GM12878 (cell line): Measurements from ENCODE around the gene ANK2. TPM values are rescaled to one million over a fixed set of nuclear protein-coding genes. Genes with fewer than 3 reads are reported as not detected.
A peak's percentile ranks its signal among the peaks of the same experiment; 100 is the strongest.

Source experiments
- ATAC-seq: fragments of 200-7000 bp; cut with Tn5 transposase; 3 replicates; pipeline ENCODE4 v1.9.1; 2020; ENCODE audit warnings: mild to moderate bottlenecking, moderate library complexity
- BruUV-seq: library from RNA; stranded (reverse); fragments of 400-500 nt; replicated peaks from 2 replicates; lab custom pipeline; 2021; lab: Mats Ljungman, UMichigan
- CTCF ChIA-PET: fragments of 300-600 bp; sonication (Branson Sonifier 250); formaldehyde crosslinking; extraction: SDS; loops from one replicate; lab custom pipeline; 2021; ENCODE audit warnings: inconsistent platforms; lab: Yijun Ruan, JAX
- POLR2A ChIA-PET: fragments of 350-600 bp; formaldehyde crosslinking; extraction: SDS; loops from one replicate; lab custom pipeline; 2021; ENCODE audit warnings: inconsistent platforms; lab: Charles Lee
- RAD21 ChIA-PET: fragments of 300-600 bp; sonication (Branson Sonifier 250); formaldehyde crosslinking; loops from one replicate; lab custom pipeline; 2023; ENCODE audit warnings: antibody characterized with exemption; ENCODE audit not compliant: unreplicated experiment; lab: Charles Lee
- SMC1A ChIA-PET: fragments of 300-600 bp; sonication (Branson Sonifier 250); formaldehyde crosslinking; loops from one replicate; lab custom pipeline; 2023; ENCODE audit not compliant: unreplicated experiment, uncharacterized antibody; lab: Charles Lee
- DNase-seq: peaks from one replicate; pipeline ENCODE4 v3.0.0-alpha.2; 2011; ENCODE audit warnings: low read depth, low spot score
- FAIRE-seq: peaks from 3 replicates; lab custom pipeline; 2011; peaks lifted over from hg19 to GRCh38; lab: Jason Lieb, UNC
- H2AFZ ChIP-seq: 2 replicates; pipeline ENCODE4 v1.6.0; 2011; ENCODE audit warnings: low read depth, low read length, control low read depth; ENCODE audit not compliant: control insufficient read depth
- H3K27ac ChIP-seq: 2 replicates; pipeline ENCODE4 v1.5.1; 2011; ENCODE audit warnings: control low read depth; ENCODE audit not compliant: control insufficient read depth, insufficient read depth
- H3K27me3 ChIP-seq, 2 experiments: replicated peaks in 1 of 2; 2 replicates each; pipeline versions ENCODE4 v1.6.0 to v1.6.1; 2011; ENCODE audit warnings: low read length in 1 of 2; ENCODE audit not compliant: control insufficient read depth in 2 of 2, insufficient read depth in 2 of 2
- H3K36me3 ChIP-seq, 2 experiments: 2 replicates each; pipeline ENCODE4 v1.5.1; 2011; ENCODE audit warnings: low read length in 1 of 2; ENCODE audit not compliant: control insufficient read depth in 2 of 2, insufficient read depth in 2 of 2
- H3K4me1 ChIP-seq: 2 replicates; pipeline ENCODE4 v1.6.1; 2011; ENCODE audit warnings: mild to moderate bottlenecking, low read length, moderate library complexity, mixed read lengths; ENCODE audit not compliant: control insufficient read depth, insufficient read depth
- H3K4me2 ChIP-seq: 2 replicates; pipeline ENCODE4 v1.6.0; 2011; ENCODE audit warnings: control low read depth; ENCODE audit not compliant: control insufficient read depth, insufficient read depth
- H3K4me3 ChIP-seq: fragments of 200-600 bp; sonication (generic); 2 replicates; pipeline ENCODE4 v1.5.1; 2016
- H3K79me2 ChIP-seq: 2 replicates; pipeline ENCODE4 v1.6.0; 2011; ENCODE audit warnings: low read length; ENCODE audit not compliant: control insufficient read depth, insufficient read depth
- H3K9ac ChIP-seq: 2 replicates; pipeline ENCODE4 v1.8.0; 2011; ENCODE audit warnings: low read length, control low read depth, mixed read lengths; ENCODE audit not compliant: control insufficient read depth, insufficient read depth
- H3K9me3 ChIP-seq: replicated peaks from 3 replicates; pipeline ENCODE4 v1.5.1; 2011; ENCODE audit warnings: mild to moderate bottlenecking, low read length; ENCODE audit not compliant: control insufficient read depth, insufficient read depth
- H4K20me1 ChIP-seq: 2 replicates; pipeline ENCODE4 v1.6.0; 2011; ENCODE audit not compliant: control insufficient read depth, insufficient read depth
- ASH2L ChIP-seq: fragments of 300-600, 200-600 bp; sonication (generic); IDR thresholded peaks from 2 replicates; pipeline ENCODE4 v1.6.1; 2017; ENCODE audit warnings: low read depth, mild to moderate bottlenecking, borderline replicate concordance
- JUNB ChIP-seq: IDR thresholded peaks from 2 replicates; pipeline ENCODE4 v1.6.1; 2016; ENCODE audit warnings: antibody characterized with exemption, mild to moderate bottlenecking
- PKNOX1 ChIP-seq: fragments of 450-650 bp; IDR thresholded peaks from 2 replicates; pipeline ENCODE4 v1.6.1; 2016; ENCODE audit warnings: mild to moderate bottlenecking
- PML ChIP-seq: IDR thresholded peaks from 2 replicates; pipeline ENCODE4 v1.6.1; 2012; ENCODE audit warnings: low read length, inconsistent platforms
- REST ChIP-seq: IDR thresholded peaks from 2 replicates; pipeline ENCODE4 v1.6.1; 2012; ENCODE audit warnings: mild to moderate bottlenecking, low read depth, low read length
- SP1 ChIP-seq: IDR thresholded peaks from one replicate; pipeline ENCODE4 v1.6.1; 2011; ENCODE audit warnings: low read depth, low read length
- SPI1 ChIP-seq: IDR thresholded peaks from 2 replicates; pipeline ENCODE4 v1.6.1; 2011; ENCODE audit warnings: low read depth, mild to moderate bottlenecking, low read length, moderate library complexity, borderline replicate concordance; ENCODE audit not compliant: insufficient read depth
- TCF12 ChIP-seq: IDR thresholded peaks from 2 replicates; pipeline ENCODE4 v1.6.1; 2011; ENCODE audit warnings: low read depth, mild to moderate bottlenecking, low read length
- TCF3 ChIP-seq: IDR thresholded peaks from 2 replicates; pipeline ENCODE4 v1.6.1; 2012; ENCODE audit warnings: low read depth, mild to moderate bottlenecking, low read length, borderline replicate concordance; ENCODE audit not compliant: insufficient read depth
- WGBS: methylation state at CpG from one replicate; pipeline ENCODE4 v1.1.6; 2016; ENCODE audit warnings: low lambda C conversion rate; ENCODE audit not compliant: insufficient replicate concordance, insufficient coverage; ENCODE audit errors: missing lambda C conversion rate; 5-methylcytosine and 5-hydroxymethylcytosine counted together
- in situ Hi-C: fragments of 300-500 bp; cut with MboI; formaldehyde crosslinking; loops from 9 replicates; pipeline ENCODE4 v1.14.3; 2018; ENCODE audit warnings: mixed read lengths
- intact Hi-C: fragments of 100-400 bp; cut with micrococcal nuclease; formaldehyde crosslinking; loops from one replicate; pipeline ENCODE4 v1.14.2; 2022; ENCODE audit not compliant: unreplicated experiment
- polyA plus RNA-seq, 11 experiments: library from polyadenylated mRNA; depleted of rRNA in 4 of 11; unstranded in 6 of 11; stranded (reverse) in 5 of 11; fragments of >200 nt; fragmentation: Nextera tagmentation in 4 of 11; fragmentation: Illumina TruSeq in 1 of 11; extraction: Ambion mirVana in 4 of 11; extraction: Trizol in 1 of 11; gene quantifications; 1 replicate in 1 of 11; 2 replicates in 10 of 11; pipeline versions ENCODE4 v1.2.1 to v1.2.3, GENCODE V29; 2011 to 2016; ENCODE audit warnings: inconsistent platforms in 2 of 11, missing spikeins in 2 of 11, low read depth in 1 of 11
- total RNA-seq, 4 experiments: library from RNA; depleted of rRNA in 3 of 4; stranded (reverse); fragments of >200 nt in 3 of 4; fragmentation: Illumina TruSeq in 1 of 4; extraction: Trizol in 1 of 4; gene quantifications; 2 replicates each; pipeline versions ENCODE4 v1.2.1 to v1.2.3, GENCODE V29; 2013 to 2021
- TF ChIP-seq, protein P1 (sequence below): fragments of 450-650 bp; IDR thresholded peaks from 2 replicates; pipeline ENCODE4 v1.6.1; 2016; ENCODE audit warnings: mild to moderate bottlenecking, moderate library complexity, borderline replicate concordance
- TF ChIP-seq, protein P2 (sequence below): IDR thresholded peaks from 2 replicates; pipeline ENCODE4 v1.6.1; 2011; ENCODE audit warnings: mild to moderate bottlenecking, low read depth, low read length, moderate library complexity; ENCODE audit not compliant: insufficient replicate concordance

The ANK2 gene
- total and polyA plus RNA-seq, 10 of the 15 experiments (the other 5 are each of a cell fraction or from before 2014, with no cell fraction given): 1.6 to 13.0 (median 4.1) TPM

- CTCF ChIA-PET: interaction anchor here (0.6 to 2.3 kb wide), 14 partner anchors 9 to 1032 kb away, joined by 3 to 14 read pairs (median 4); no protein-coding TSS in a partner anchor
- peaks cover 11% of the 10 kb centered on the region; the same call in 1 of the 3 replicates for H3K9me3 ChIP-seq
- POLR2A ChIA-PET: interaction anchor here (1.0 kb wide), 1 partner anchor 1248 kb away, joined by 3 read pairs; no protein-coding TSS in a partner anchor
- BruUV-seq: no TSS peak
- RAD21 ChIA-PET: interaction anchor here (0.6 to 2.6 kb wide), 12 partner anchors 9 to 370 kb away, joined by 3 to 14 read pairs (median 4); no protein-coding TSS in a partner anchor
- H3K4me2 ChIP-seq: peak overlapping the region; percentile 71
- H3K36me3 ChIP-seq: no peaks in the 10 kb centered on the region
- H3K9ac ChIP-seq: no peak overlapping the region
- H3K79me2 ChIP-seq: no peaks in the 10 kb centered on the region
- FAIRE-seq (peak; percentile 92), DNase-seq (peak; percentile 98), ATAC-seq (peak; percentile 98)
- WGBS: 6% methylated on average over 13 of the region's 13 CpGs
- intact Hi-C loops (loop anchor here (5.0 kb wide), 1 partner anchor 38 kb away; no protein-coding TSS in a partner anchor), in situ Hi-C loops (no loop called here)
- SMC1A ChIA-PET: interaction anchor here (0.6 to 3.7 kb wide), 19 partner anchors 11 to 601 kb away, joined by 3 to 30 read pairs (median 4); no protein-coding TSS in a partner anchor
- peak overlapping the region; percentile 71 for H2AFZ ChIP-seq
- H4K20me1 ChIP-seq: no peaks in the 10 kb centered on the region
- H3K4me3 ChIP-seq: peak overlapping the region; percentile 8; the same call in 1 of the 2 replicates
- H3K27ac ChIP-seq: peak overlapping the region; percentile 64
- peaks cover 14% of the 10 kb centered on the region for H3K4me1 ChIP-seq
- no peaks in the 10 kb centered on the region for H3K27me3 ChIP-seq
- no peak for TF ChIP-seq ASH2L
- peak; percentile 86 for TF ChIP-seq TCF12
- TF ChIP-seq REST: no peak
- TF ChIP-seq PKNOX1: peak; percentile 90
- TF ChIP-seq SP1: peak; percentile 48
- TF ChIP-seq, protein P1, sequence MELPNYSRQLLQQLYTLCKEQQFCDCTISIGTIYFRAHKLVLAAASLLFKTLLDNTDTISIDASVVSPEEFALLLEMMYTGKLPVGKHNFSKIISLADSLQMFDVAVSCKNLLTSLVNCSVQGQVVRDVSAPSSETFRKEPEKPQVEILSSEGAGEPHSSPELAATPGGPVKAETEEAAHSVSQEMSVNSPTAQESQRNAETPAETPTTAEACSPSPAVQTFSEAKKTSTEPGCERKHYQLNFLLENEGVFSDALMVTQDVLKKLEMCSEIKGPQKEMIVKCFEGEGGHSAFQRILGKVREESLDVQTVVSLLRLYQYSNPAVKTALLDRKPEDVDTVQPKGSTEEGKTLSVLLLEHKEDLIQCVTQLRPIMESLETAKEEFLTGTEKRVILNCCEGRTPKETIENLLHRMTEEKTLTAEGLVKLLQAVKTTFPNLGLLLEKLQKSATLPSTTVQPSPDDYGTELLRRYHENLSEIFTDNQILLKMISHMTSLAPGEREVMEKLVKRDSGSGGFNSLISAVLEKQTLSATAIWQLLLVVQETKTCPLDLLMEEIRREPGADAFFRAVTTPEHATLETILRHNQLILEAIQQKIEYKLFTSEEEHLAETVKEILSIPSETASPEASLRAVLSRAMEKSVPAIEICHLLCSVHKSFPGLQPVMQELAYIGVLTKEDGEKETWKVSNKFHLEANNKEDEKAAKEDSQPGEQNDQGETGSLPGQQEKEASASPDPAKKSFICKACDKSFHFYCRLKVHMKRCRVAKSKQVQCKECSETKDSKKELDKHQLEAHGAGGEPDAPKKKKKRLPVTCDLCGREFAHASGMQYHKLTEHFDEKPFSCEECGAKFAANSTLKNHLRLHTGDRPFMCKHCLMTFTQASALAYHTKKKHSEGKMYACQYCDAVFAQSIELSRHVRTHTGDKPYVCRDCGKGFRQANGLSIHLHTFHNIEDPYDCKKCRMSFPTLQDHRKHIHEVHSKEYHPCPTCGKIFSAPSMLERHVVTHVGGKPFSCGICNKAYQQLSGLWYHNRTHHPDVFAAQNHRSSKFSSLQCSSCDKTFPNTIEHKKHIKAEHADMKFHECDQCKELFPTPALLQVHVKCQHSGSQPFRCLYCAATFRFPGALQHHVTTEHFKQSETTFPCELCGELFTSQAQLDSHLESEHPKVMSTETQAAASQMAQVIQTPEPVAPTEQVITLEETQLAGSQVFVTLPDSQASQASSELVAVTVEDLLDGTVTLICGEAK: no peak
- TF ChIP-seq JUNB: peak; percentile 73
- TF ChIP-seq TCF3: no peak
- peak; percentile 90 for TF ChIP-seq SPI1
- TF ChIP-seq PML: 0 out of 2 replicates have a peak, but pooled peaks have one; percentile 43
- TF ChIP-seq, protein P2, sequence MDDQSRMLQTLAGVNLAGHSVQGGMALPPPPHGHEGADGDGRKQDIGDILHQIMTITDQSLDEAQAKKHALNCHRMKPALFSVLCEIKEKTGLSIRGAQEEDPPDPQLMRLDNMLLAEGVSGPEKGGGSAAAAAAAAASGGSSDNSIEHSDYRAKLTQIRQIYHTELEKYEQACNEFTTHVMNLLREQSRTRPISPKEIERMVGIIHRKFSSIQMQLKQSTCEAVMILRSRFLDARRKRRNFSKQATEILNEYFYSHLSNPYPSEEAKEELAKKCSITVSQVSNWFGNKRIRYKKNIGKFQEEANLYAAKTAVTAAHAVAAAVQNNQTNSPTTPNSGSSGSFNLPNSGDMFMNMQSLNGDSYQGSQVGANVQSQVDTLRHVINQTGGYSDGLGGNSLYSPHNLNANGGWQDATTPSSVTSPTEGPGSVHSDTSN: peak; percentile 54
Measured at GRCh38 chr4:113355550-113356371, 306.3 kb downstream of the ANK2 start.
